ENCODE results near the gene TRIM71. TPM values are rescaled to one million over a fixed set of nuclear protein-coding genes. Genes with fewer than 3 reads are reported as not detected.

Gene TRIM71
- polyA plus RNA-seq, 3 donors, result 0.02 to 0.33 (median 0.06) TPM

DNA sequence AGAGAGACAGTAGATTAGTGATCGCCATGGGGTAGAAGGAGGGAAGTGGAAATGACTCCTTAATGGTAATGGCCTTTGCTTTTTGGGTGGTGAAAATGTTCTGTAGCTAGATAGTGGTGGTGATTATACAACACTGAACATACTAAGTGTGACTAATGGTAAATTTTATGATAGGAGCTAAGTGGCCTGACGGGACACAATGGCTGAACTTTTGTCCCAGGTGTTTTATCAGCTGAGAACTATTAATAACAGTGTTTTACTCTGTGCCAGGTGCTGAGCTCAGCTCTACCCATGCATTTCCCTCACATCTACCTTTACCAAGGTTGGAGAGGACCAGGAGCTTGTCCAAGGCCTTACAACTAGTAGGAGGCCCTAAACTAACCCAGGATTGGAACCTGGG lies 66.8 kb downstream of the TRIM71 start:
- Histone ChIP-seq H3K27ac (ENCODE audit: low read depth in 1 of 2, low read length in 2 of 2) (no peak overlapping the region), H3K9ac (ENCODE audit: insufficient read depth, low read length, poor library complexity, severe bottlenecking) (no peak overlapping the region), H4K20me1 (ENCODE audit: insufficient read depth, low read length) (no peaks in the 10 kb centered on the region), H3K4me3 (replicated peaks in 1 of 3; ENCODE audit: low read depth in 2 of 3, low read length in 3 of 3) (no peak overlapping the region), H3K36me3 (replicated peaks in 1 of 2; ENCODE audit: control insufficient read depth in 1 of 2, insufficient read depth in 2 of 2, low read length in 2 of 2) (no peaks in the 10 kb centered on the region), H3K9me3 (replicated peaks in 1 of 2; ENCODE audit: control insufficient read depth in 1 of 2, insufficient read depth in 1 of 2, low read length in 2 of 2) (no peaks in the 10 kb centered on the region), H3K4me1 (ENCODE audit: control insufficient read depth in 1 of 2, insufficient read depth in 2 of 2, low read length in 2 of 2) (peaks cover 14 to 17% of the 10 kb centered on the region in 2 donors), H3K79me2 (ENCODE audit: insufficient read depth, low read length) (peaks cover 7% of the 10 kb centered on the region), H3K4me2 (replicated peaks; ENCODE audit: extremely low read depth, low read length, poor library complexity, severe bottlenecking) (no peak overlapping the region), H2AFZ (ENCODE audit: insufficient read depth, low read depth, low read length, poor library complexity, severe bottlenecking) (no peak overlapping the region), H3K27me3 (ENCODE audit: control insufficient read depth in 2 of 2, insufficient read depth in 2 of 2, low read length in 2 of 2) (no peaks in the 10 kb centered on the region)
- H3K4me3 Mint-ChIP-seq, result no peak overlapping the region
- 86% methylated on average over 1 of the region's 2 CpGs for WGBS (ENCODE audit: insufficient coverage)
- intact Hi-C loops (cut with micrococcal nuclease), result no loop called here
- TF ChIP-seq, protein P1, sequence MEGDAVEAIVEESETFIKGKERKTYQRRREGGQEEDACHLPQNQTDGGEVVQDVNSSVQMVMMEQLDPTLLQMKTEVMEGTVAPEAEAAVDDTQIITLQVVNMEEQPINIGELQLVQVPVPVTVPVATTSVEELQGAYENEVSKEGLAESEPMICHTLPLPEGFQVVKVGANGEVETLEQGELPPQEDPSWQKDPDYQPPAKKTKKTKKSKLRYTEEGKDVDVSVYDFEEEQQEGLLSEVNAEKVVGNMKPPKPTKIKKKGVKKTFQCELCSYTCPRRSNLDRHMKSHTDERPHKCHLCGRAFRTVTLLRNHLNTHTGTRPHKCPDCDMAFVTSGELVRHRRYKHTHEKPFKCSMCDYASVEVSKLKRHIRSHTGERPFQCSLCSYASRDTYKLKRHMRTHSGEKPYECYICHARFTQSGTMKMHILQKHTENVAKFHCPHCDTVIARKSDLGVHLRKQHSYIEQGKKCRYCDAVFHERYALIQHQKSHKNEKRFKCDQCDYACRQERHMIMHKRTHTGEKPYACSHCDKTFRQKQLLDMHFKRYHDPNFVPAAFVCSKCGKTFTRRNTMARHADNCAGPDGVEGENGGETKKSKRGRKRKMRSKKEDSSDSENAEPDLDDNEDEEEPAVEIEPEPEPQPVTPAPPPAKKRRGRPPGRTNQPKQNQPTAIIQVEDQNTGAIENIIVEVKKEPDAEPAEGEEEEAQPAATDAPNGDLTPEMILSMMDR (IDR thresholded peaks at IDR 0.05), result no peak
- no peak overlapping the region for H3K27ac Mint-ChIP-seq
- DNase-seq, result no peak
- peaks cover 32% of the 10 kb centered on the region for H3K4me1 Mint-ChIP-seq
- H3K27me3 Mint-ChIP-seq (ENCODE audit: low read depth in 3 of 3), result peaks cover 0 to 1% (median 0%) of the 10 kb centered on the region in 3 donors
- peaks cover 2 to 15% of the 10 kb centered on the region in 2 donors for H3K36me3 Mint-ChIP-seq
- H3K9me3 Mint-ChIP-seq, result peaks cover 0 to 2% (median 0%) of the 10 kb centered on the region in 7 donors

DNA sequence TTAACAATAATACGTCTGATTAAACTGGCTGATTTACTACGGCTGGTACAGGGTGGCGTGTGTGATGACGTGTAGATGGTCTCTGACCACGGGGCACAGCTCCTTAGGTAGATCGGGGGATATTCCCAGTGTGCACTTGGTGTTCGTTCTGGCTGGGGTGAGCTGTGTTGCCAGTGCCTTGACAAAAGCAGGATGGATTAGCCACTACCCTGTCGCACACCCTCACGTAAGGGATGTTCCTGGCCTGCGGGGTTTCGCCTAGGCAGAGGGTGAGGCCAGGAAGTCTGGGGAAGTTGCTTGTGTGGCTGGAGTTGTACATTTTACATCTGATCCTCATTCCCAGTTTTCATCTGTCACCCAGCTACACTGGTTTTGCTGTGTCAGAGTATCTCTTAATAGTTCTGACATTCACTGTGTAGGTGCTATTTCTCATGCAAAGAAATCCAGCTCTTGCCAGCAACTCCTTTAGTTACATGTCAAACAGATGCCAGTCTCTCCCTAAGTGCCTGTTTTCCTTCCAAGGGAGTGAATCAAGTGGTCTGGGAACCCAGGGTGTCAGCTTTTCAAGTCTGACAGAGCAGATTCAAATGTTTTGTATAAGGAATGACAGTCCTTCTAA lies 67.6 kb downstream of the TRIM71 start:
- intact Hi-C loops (cut with micrococcal nuclease), result no loop called here
- peaks cover 0 to 1% (median 0%) of the 10 kb centered on the region in 3 donors for H3K27me3 Mint-ChIP-seq (ENCODE audit: low read depth in 3 of 3)
- peaks cover 32% of the 10 kb centered on the region for H3K4me1 Mint-ChIP-seq
- no peak overlapping the region for H3K4me2 ChIP-seq (replicated peaks; ENCODE audit: extremely low read depth, low read length, poor library complexity, severe bottlenecking)
- peaks cover 0 to 2% (median 0%) of the 10 kb centered on the region in 7 donors for H3K9me3 Mint-ChIP-seq
- no peak overlapping the region for H3K27ac ChIP-seq (ENCODE audit: low read depth in 1 of 2, low read length in 2 of 2)
- H3K4me1 ChIP-seq (ENCODE audit: control insufficient read depth in 1 of 2, insufficient read depth in 2 of 2, low read length in 2 of 2), result peaks cover 14 to 17% of the 10 kb centered on the region in 2 donors
- H3K27ac Mint-ChIP-seq, result peak overlapping the region in 1 of 7 donors; percentile 37
- H2AFZ ChIP-seq (ENCODE audit: insufficient read depth, low read depth, low read length, poor library complexity, severe bottlenecking), result no peak overlapping the region
- peaks cover 9 to 20% of the 10 kb centered on the region in 2 donors for H3K36me3 Mint-ChIP-seq
- peaks cover 3 to 5% of the 10 kb centered on the region in 2 donors for H3K36me3 ChIP-seq (replicated peaks in 1 of 2; ENCODE audit: control insufficient read depth in 1 of 2, insufficient read depth in 2 of 2, low read length in 2 of 2)
- no peak overlapping the region for H3K4me3 ChIP-seq (replicated peaks in 1 of 3; ENCODE audit: low read depth in 2 of 3, low read length in 3 of 3)
- H4K20me1 ChIP-seq (ENCODE audit: insufficient read depth, low read length), result no peaks in the 10 kb centered on the region
- peaks cover 4% of the 10 kb centered on the region for H3K79me2 ChIP-seq (ENCODE audit: insufficient read depth, low read length)
- DNase-seq, result no peak
- no peaks in the 10 kb centered on the region for H3K9me3 ChIP-seq (replicated peaks in 1 of 2; ENCODE audit: control insufficient read depth in 1 of 2, insufficient read depth in 1 of 2, low read length in 2 of 2)
- no peak overlapping the region for H3K4me3 Mint-ChIP-seq
- WGBS (ENCODE audit: insufficient coverage), result 97% methylated on average over 7 of the region's 11 CpGs
- no peak overlapping the region for H3K9ac ChIP-seq (ENCODE audit: insufficient read depth, low read length, poor library complexity, severe bottlenecking)
- no peaks in the 10 kb centered on the region for H3K27me3 ChIP-seq (ENCODE audit: control insufficient read depth in 2 of 2, insufficient read depth in 2 of 2, low read length in 2 of 2)
- TF ChIP-seq, protein P1 (IDR thresholded peaks at IDR 0.05), result no peak

Data from CD14-positive monocyte (primary cell).